Progenitor cell of endocrine pancreas (in vitro differentiated cells): Measurements from ENCODE around the gene WNT4. TPM values are rescaled to one million over a fixed set of nuclear protein-coding genes. Genes with fewer than 3 reads are reported as not detected.

Experiments
- DNase-seq: peaks from one replicate; pipeline ENCODE4 v3.0.0; 2021; ENCODE audit warnings: low spot score; ENCODE audit not compliant: unreplicated experiment
- H3K27ac Mint-ChIP-seq: 2 replicates; pipeline ENCODE4 v1.8.0; 2021; ENCODE audit warnings: mild to moderate bottlenecking, moderate library complexity, mixed read lengths
- H3K27me3 Mint-ChIP-seq: 2 replicates; pipeline ENCODE4 v1.8.0; 2021; ENCODE audit warnings: mixed read lengths
- H3K36me3 Mint-ChIP-seq: 2 replicates; pipeline ENCODE4 v1.8.0; 2022; ENCODE audit warnings: mixed read lengths; ENCODE audit not compliant: insufficient read depth
- H3K4me1 Mint-ChIP-seq: 2 replicates; pipeline ENCODE4 v1.8.0; 2021; ENCODE audit warnings: low read depth, mixed read lengths
- H3K4me3 Mint-ChIP-seq: 2 replicates; pipeline ENCODE4 v1.8.0; 2021; ENCODE audit warnings: low read depth, mild to moderate bottlenecking, moderate library complexity, mixed read lengths
- H3K9me3 Mint-ChIP-seq: 2 replicates; pipeline ENCODE4 v1.8.0; 2021; ENCODE audit warnings: low read depth, mixed read lengths
- CTCF ChIP-seq: fragments of 200-600 bp; sonication (generic); IDR thresholded peaks from one replicate; pipeline ENCODE4 v1.5.0; 2021; ENCODE audit warnings: antibody characterized with exemption, mild to moderate bottlenecking; ENCODE audit not compliant: unreplicated experiment
- total RNA-seq: library from RNA; stranded (reverse); gene quantifications from 2 replicates; pipeline ENCODE4 v1.2.1, GENCODE V29; 2021

The WNT4 gene
- total RNA-seq, 1 donor from 2014 or later = 0.74 TPM

DNA sequence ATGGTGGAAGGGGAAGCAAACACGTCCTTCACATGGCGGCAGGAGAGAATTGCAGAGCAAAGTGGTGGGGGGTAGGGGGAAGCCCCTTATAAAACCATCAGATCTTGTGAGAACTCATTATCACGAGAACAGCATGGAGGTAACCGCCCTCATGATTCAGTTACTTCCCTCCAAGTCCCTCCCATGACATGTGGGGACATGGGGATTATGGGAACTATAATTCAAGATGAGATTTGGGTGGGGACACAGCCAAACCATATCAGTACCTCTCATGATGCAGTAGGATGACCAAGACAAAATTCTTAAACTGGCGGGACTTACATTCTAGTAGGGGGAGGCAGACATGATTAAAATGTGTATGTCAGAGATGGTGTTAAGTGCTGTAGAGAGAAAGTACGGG is 38.8 kb downstream of the WNT4 start:
- Mint-ChIP-seq H3K4me1 (peaks cover 23% of the 10 kb centered on the region), H3K27me3 (no peaks in the 10 kb centered on the region), H3K9me3 (no peaks in the 10 kb centered on the region), H3K36me3 (peaks cover 27% of the 10 kb centered on the region), H3K4me3 (no peak overlapping the region), H3K27ac (peak overlapping the region; percentile 56)
- no peak for DNase-seq
- TF ChIP-seq CTCF = no peak

- TF ChIP-seq CTCF = no peak
- Mint-ChIP-seq H3K4me3 (no peak overlapping the region), H3K9me3 (no peaks in the 10 kb centered on the region), H3K4me1 (peaks cover 22% of the 10 kb centered on the region), H3K36me3 (peaks cover 27% of the 10 kb centered on the region), H3K27ac (peak overlapping the region; percentile 87), H3K27me3 (no peaks in the 10 kb centered on the region)
- no peak for DNase-seq
These were observed 40.2 kb downstream of the WNT4 start for GRCh38 chr1:22102746-22103145.

GRCh38 chr1:22101995-22102394 is 40.9 kb downstream of the WNT4 start:
- Mint-ChIP-seq H3K36me3 (peaks cover 30% of the 10 kb centered on the region), H3K27me3 (no peaks in the 10 kb centered on the region), H3K4me1 (peaks cover 22% of the 10 kb centered on the region), H3K27ac (peak overlapping the region; percentile 45), H3K9me3 (no peaks in the 10 kb centered on the region), H3K4me3 (no peak overlapping the region)
- TF ChIP-seq CTCF = no peak
- DNase-seq = no peak

DNA sequence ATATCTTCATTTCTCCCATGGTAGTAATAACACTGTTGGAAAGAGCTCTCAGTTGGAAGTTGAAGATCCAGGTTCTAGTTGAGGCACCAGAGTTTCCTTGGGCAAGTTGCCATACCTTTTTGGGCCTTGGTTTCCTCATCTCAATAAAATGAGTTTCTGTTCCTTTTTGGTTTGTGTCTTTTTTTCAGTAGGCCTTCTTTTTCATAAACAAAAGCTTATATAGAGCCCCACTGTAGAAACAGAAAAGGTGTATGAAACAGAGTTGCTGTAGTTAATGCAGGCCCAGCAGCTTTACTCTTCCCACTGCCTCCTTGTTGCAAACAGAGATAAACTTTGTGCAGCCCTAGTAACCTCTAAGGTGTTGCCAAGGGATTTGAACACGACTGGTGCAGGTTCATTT is 41.7 kb downstream of the WNT4 start:
- no peaks in the 10 kb centered on the region for H3K27me3 Mint-ChIP-seq
- no peaks in the 10 kb centered on the region for H3K9me3 Mint-ChIP-seq
- DNase-seq = no peak
- H3K4me1 Mint-ChIP-seq = peaks cover 22% of the 10 kb centered on the region
- TF ChIP-seq CTCF = no peak
- H3K36me3 Mint-ChIP-seq = peaks cover 31% of the 10 kb centered on the region
- no peak overlapping the region for H3K4me3 Mint-ChIP-seq
- H3K27ac Mint-ChIP-seq = no peak overlapping the region

DNA sequence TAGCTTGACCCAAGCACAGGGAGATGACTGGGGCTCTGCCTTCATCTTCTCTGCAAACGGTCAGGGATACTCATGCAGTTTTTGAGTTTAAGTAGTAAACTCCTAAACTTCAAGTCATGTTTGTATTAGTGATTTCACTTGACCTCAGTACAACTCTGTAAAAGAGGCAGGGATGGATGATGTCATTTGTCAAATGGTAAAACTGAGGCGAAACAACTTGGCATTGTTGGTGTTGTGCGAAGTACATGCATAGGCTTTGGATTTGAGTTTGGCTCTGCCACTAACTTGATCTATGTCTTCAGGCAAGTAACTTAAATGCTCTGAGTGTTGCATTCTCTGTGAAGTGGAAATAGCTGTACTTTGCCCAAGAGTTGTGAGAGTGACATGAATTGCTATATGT is 42.7 kb downstream of the WNT4 start:
- no peaks in the 10 kb centered on the region for H3K9me3 Mint-ChIP-seq
- no peaks in the 10 kb centered on the region for H3K27me3 Mint-ChIP-seq
- H3K4me3 Mint-ChIP-seq = no peak overlapping the region
- no peak for TF ChIP-seq CTCF
- peaks cover 27% of the 10 kb centered on the region for H3K36me3 Mint-ChIP-seq
- DNase-seq = no peak
- peaks cover 21% of the 10 kb centered on the region for H3K4me1 Mint-ChIP-seq
- H3K27ac Mint-ChIP-seq = peak overlapping the region; percentile 16

DNA sequence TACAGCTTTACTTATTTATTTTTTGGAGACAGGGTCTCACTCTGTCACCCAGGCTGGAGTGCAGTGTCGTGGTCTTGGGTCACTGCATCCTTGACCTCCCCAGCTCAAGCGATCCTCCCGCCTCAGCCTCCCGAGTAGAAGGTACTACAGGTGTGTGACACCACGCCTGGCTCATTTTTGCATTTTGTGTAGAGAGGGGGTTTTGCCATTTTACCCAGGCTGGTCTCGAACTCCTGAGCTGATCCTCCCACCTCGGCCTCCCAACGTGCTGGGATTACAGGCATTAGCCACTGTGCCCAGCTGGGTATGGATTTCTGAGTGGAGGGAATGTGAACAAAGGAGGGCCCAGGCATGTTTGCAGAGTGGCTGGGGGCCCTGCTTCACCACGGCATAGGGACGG is 44.1 kb downstream of the WNT4 start:
- no peak for DNase-seq
- TF ChIP-seq CTCF = no peak
- Mint-ChIP-seq H3K4me3 (no peak overlapping the region), H3K9me3 (no peaks in the 10 kb centered on the region), H3K36me3 (peaks cover 30% of the 10 kb centered on the region), H3K27ac (no peak overlapping the region), H3K4me1 (peaks cover 21% of the 10 kb centered on the region), H3K27me3 (no peaks in the 10 kb centered on the region)
